H9 (cell line): ENCODE results near the gene SPEG. TPM values are rescaled to one million over a fixed set of nuclear protein-coding genes. Genes with fewer than 3 reads are reported as not detected.

Experiments used
- DNase-seq: peaks from one replicate; pipeline ENCODE4 v3.0.0-alpha.2; 2017
- H2AFZ ChIP-seq: one replicate; pipeline ENCODE4 v1.6.1; 2013; ENCODE audit warnings: mild to moderate bottlenecking, low read length, control low read depth, moderate library complexity
- H2AK5ac ChIP-seq: 2 replicates; pipeline ENCODE4 v1.6.1; 2013; ENCODE audit warnings: low read length, control low read depth, mixed read lengths; ENCODE audit not compliant: insufficient read length
- H2BK120ac ChIP-seq: one replicate; pipeline ENCODE4 v1.6.1; 2013; ENCODE audit warnings: low read depth, mild to moderate bottlenecking, low read length, control low read depth, inconsistent platforms; ENCODE audit not compliant: poor library complexity, severe bottlenecking
- H2BK12ac ChIP-seq: 2 replicates; pipeline ENCODE4 v1.6.1; 2013; ENCODE audit warnings: low read length, control low read depth, mixed read lengths, low read depth; ENCODE audit not compliant: insufficient read length
- H2BK15ac ChIP-seq: 2 replicates; pipeline ENCODE4 v1.6.1; 2013; ENCODE audit warnings: low read depth, low read length, control low read depth
- H2BK20ac ChIP-seq: one replicate; pipeline ENCODE4 v1.6.1; 2013; ENCODE audit warnings: low read depth, mild to moderate bottlenecking, low read length, control low read depth, inconsistent platforms; ENCODE audit not compliant: poor library complexity, severe bottlenecking
- H2BK5ac ChIP-seq: 2 replicates; pipeline ENCODE4 v1.6.1; 2013; ENCODE audit warnings: low read length, control low read depth, mixed read lengths; ENCODE audit not compliant: insufficient read length
- H3K14ac ChIP-seq: 2 replicates; pipeline ENCODE4 v1.6.1; 2013; ENCODE audit warnings: low read length, control low read depth; ENCODE audit not compliant: insufficient read depth
- H3K18ac ChIP-seq: 2 replicates; pipeline ENCODE4 v1.6.1; 2013; ENCODE audit warnings: low read depth, mild to moderate bottlenecking, mixed read lengths, low read length, control low read depth; ENCODE audit not compliant: insufficient read length
- H3K23ac ChIP-seq: 2 replicates; pipeline ENCODE4 v1.6.1; 2013; ENCODE audit warnings: low read length, control low read depth, mixed read lengths, low read depth; ENCODE audit not compliant: insufficient read length
- H3K23me2 ChIP-seq: 2 replicates; pipeline ENCODE4 v1.6.1; 2013; ENCODE audit warnings: low read depth, mild to moderate bottlenecking, mixed read lengths, low read length, control low read depth; ENCODE audit not compliant: insufficient read length, poor library complexity, severe bottlenecking
- H3K27ac ChIP-seq: 2 replicates; pipeline ENCODE4 v1.5.1; 2013; ENCODE audit warnings: low read length, control low read depth, mixed read lengths, low read depth; ENCODE audit not compliant: insufficient read length
- H3K27me3 ChIP-seq: 2 replicates; pipeline ENCODE4 v1.6.1; 2013; ENCODE audit warnings: low read length, control low read depth, inconsistent platforms; ENCODE audit not compliant: insufficient read depth
- H3K4ac ChIP-seq: 2 replicates; pipeline ENCODE4 v1.6.1; 2013; ENCODE audit warnings: low read depth, mild to moderate bottlenecking, control low read depth, inconsistent platforms, low read length, moderate library complexity
- H3K4me1 ChIP-seq: 2 replicates; pipeline ENCODE4 v1.6.1; 2013; ENCODE audit warnings: low read length, control low read depth, inconsistent platforms; ENCODE audit not compliant: insufficient read depth
- H3K4me2 ChIP-seq: 2 replicates; pipeline ENCODE4 v1.6.1; 2013; ENCODE audit warnings: low read length, control low read depth, mixed read lengths; ENCODE audit not compliant: insufficient read length, insufficient read depth
- H3K56ac ChIP-seq: 2 replicates; pipeline ENCODE4 v1.6.1; 2013; ENCODE audit warnings: low read depth, mild to moderate bottlenecking, mixed read lengths, low read length, control low read depth; ENCODE audit not compliant: insufficient read length
- H3K79me1 ChIP-seq: 2 replicates; pipeline ENCODE4 v1.6.1; 2013; ENCODE audit warnings: low read depth, mild to moderate bottlenecking, moderate library complexity, low read length, control low read depth, inconsistent platforms; ENCODE audit not compliant: insufficient read depth, poor library complexity, severe bottlenecking
- H3K79me2 ChIP-seq: 2 replicates; pipeline ENCODE4 v1.6.1; 2013; ENCODE audit warnings: low read length, control low read depth, inconsistent platforms; ENCODE audit not compliant: insufficient read depth
- H3K9ac ChIP-seq: 2 replicates; pipeline ENCODE4 v1.6.1; 2013; ENCODE audit warnings: low read length, control low read depth, mixed read lengths; ENCODE audit not compliant: insufficient read length; ENCODE audit errors: extremely low read depth
- H3K9me3 ChIP-seq: one replicate; pipeline ENCODE4 v1.6.1; 2013; ENCODE audit warnings: low read depth, low read length, inconsistent platforms; ENCODE audit not compliant: control insufficient read depth
- H3T11ph ChIP-seq: one replicate; pipeline ENCODE4 v1.6.1; 2013; ENCODE audit warnings: mild to moderate bottlenecking, low read length, control low read depth, inconsistent platforms
- H4K20me1 ChIP-seq: one replicate; pipeline ENCODE4 v1.6.1; 2013; ENCODE audit not compliant: control insufficient read depth, insufficient read length, insufficient read depth
- H4K5ac ChIP-seq: 2 replicates; pipeline ENCODE4 v1.6.1; 2013; ENCODE audit warnings: low read depth, mild to moderate bottlenecking, mixed read lengths, low read length, control low read depth; ENCODE audit not compliant: insufficient read length
- H4K8ac ChIP-seq: replicated peaks from 2 replicates; pipeline ENCODE4 v1.6.1; 2013; ENCODE audit warnings: low read length, control low read depth, mixed read lengths, low read depth; ENCODE audit not compliant: insufficient read length
- H4K91ac ChIP-seq: 2 replicates; pipeline ENCODE4 v1.6.1; 2013; ENCODE audit warnings: low read depth, mild to moderate bottlenecking, moderate library complexity, mixed read lengths, low read length, control low read depth; ENCODE audit not compliant: insufficient read length
- H3K27ac Mint-ChIP-seq, 3 experiments: 2 replicates in 2 of 3; 3 replicates in 1 of 3; pipeline ENCODE4 v1.8.0; 2020 to 2021; ENCODE audit warnings: mixed read lengths in 3 of 3, mild to moderate bottlenecking in 1 of 3, moderate library complexity in 1 of 3
- H3K27me3 Mint-ChIP-seq: 2 replicates; pipeline ENCODE4 v1.8.0; 2021; ENCODE audit warnings: low read depth, mild to moderate bottlenecking, moderate library complexity, mixed read lengths
- H3K36me3 Mint-ChIP-seq, 3 experiments: 2 replicates in 2 of 3; 3 replicates in 1 of 3; pipeline ENCODE4 v1.8.0; 2020 to 2021; ENCODE audit warnings: low read depth in 3 of 3, mixed read lengths in 3 of 3; ENCODE audit not compliant: insufficient read depth in 1 of 3
- H3K4me1 Mint-ChIP-seq, 2 experiments: 2 replicates each; pipeline ENCODE4 v1.8.0; 2020; ENCODE audit warnings: mixed read lengths in 2 of 2
- H3K4me3 Mint-ChIP-seq, 2 experiments: 2 replicates in 1 of 2; 3 replicates in 1 of 2; pipeline ENCODE4 v1.8.0; 2020 to 2021; ENCODE audit warnings: mild to moderate bottlenecking in 2 of 2, mixed read lengths in 2 of 2, moderate library complexity in 1 of 2
- H3K9me3 Mint-ChIP-seq, 2 experiments: 2 replicates in 1 of 2; 3 replicates in 1 of 2; pipeline ENCODE4 v1.8.0; 2020; ENCODE audit warnings: mild to moderate bottlenecking in 2 of 2, mixed read lengths in 2 of 2, moderate library complexity in 1 of 2
- WGBS: extraction: QIAGEN DNeasy Blood & Tissue Kit; methylation state at CpG from one replicate; pipeline ENCODE4 v1.1.7; 2013; ENCODE audit warnings: missing lambda C conversion rate, low lambda C conversion rate, mixed read lengths; ENCODE audit not compliant: insufficient read length; ENCODE audit errors: extremely low coverage; 5-methylcytosine and 5-hydroxymethylcytosine counted together
- total RNA-seq: library from RNA; stranded (reverse); gene quantifications from 2 replicates; pipeline ENCODE4 v1.2.1, GENCODE V29; 2021
- TF ChIP-seq, protein P1 (sequence below): fragments of 200-600 bp; sonication (generic); conservative IDR thresholded peaks from 3 replicates; pipeline ENCODE4 v1.8.0; 2021; ENCODE audit warnings: antibody characterized with exemption, mild to moderate bottlenecking

SPEG gene
- total RNA-seq, 1 experiment from 2014 or later = 23.7 TPM

DNA sequence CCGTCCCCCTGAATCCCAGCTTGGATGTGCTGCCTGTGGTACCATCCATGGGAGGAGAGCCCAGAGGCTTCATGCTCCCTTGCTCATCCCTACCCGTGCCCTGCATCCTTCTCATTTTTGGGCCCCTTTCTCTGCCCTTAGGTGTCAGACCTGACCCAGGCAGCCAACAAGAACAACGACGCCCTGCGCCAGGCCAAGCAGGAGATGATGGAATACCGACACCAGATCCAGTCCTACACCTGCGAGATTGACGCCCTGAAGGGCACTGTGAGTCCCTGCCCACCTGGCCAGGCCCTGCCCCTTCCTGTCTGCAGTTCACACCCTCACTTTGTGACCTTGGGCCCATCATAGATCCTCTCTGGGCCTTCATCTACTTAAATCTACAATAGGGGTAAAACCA is 14.0 kb upstream of the SPEG start:
- Histone ChIP-seq H3K9me3 (no peaks in the 10 kb centered on the region), H4K20me1 (no peaks in the 10 kb centered on the region), H2BK20ac (no peak overlapping the region), H2BK5ac (no peak overlapping the region), H3K4me1 (peaks cover 9% of the 10 kb centered on the region; the same call in 1 of the 2 replicates), H3K79me1 (no peaks in the 10 kb centered on the region), H2BK15ac (no peak overlapping the region), H3K4ac (no peak overlapping the region), H3K14ac (no peak overlapping the region), H2AK5ac (no peak overlapping the region), H3K9ac (no peak overlapping the region), H2AFZ (no peak overlapping the region), H2BK120ac (no peak overlapping the region), H3K27ac (no peak overlapping the region), H3K18ac (no peak overlapping the region), H3K23me2 (no peaks in the 10 kb centered on the region), H3K27me3 (no peaks in the 10 kb centered on the region; the same call in 1 of the 2 replicates), H3T11ph (no peak overlapping the region), H3K56ac (no peak overlapping the region), H3K23ac (no peak overlapping the region), H2BK12ac (no peak overlapping the region), H4K8ac (no peak overlapping the region), H4K91ac (no peak overlapping the region), H4K5ac (no peak overlapping the region), H3K79me2 (no peaks in the 10 kb centered on the region), H3K4me2 (no peak overlapping the region)
- no peak for DNase-seq
- no CpG with 5 or more reads among the region's 8 CpGs for WGBS
- peaks cover 35% of the 10 kb centered on the region for H3K27me3 Mint-ChIP-seq
- peaks cover 26 to 30% of the 10 kb centered on the region in 2 experiments for H3K4me1 Mint-ChIP-seq
- H3K4me3 Mint-ChIP-seq = no peak overlapping the region
- TF ChIP-seq, protein P1, sequence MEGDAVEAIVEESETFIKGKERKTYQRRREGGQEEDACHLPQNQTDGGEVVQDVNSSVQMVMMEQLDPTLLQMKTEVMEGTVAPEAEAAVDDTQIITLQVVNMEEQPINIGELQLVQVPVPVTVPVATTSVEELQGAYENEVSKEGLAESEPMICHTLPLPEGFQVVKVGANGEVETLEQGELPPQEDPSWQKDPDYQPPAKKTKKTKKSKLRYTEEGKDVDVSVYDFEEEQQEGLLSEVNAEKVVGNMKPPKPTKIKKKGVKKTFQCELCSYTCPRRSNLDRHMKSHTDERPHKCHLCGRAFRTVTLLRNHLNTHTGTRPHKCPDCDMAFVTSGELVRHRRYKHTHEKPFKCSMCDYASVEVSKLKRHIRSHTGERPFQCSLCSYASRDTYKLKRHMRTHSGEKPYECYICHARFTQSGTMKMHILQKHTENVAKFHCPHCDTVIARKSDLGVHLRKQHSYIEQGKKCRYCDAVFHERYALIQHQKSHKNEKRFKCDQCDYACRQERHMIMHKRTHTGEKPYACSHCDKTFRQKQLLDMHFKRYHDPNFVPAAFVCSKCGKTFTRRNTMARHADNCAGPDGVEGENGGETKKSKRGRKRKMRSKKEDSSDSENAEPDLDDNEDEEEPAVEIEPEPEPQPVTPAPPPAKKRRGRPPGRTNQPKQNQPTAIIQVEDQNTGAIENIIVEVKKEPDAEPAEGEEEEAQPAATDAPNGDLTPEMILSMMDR = no peak
- H3K27ac Mint-ChIP-seq = peak overlapping the region in 1 of 3 experiments; percentile 56; a peak in 1 of 7 replicates
- no peaks in the 10 kb centered on the region; a peak in 1 of 7 replicates for H3K36me3 Mint-ChIP-seq
- no peaks in the 10 kb centered on the region for H3K9me3 Mint-ChIP-seq
